ENCODE results near the gene COLEC12. TPM values are rescaled to one million over a fixed set of nuclear protein-coding genes. Genes with fewer than 3 reads are reported as not detected.

Gene COLEC12
- total RNA-seq, 1 donor from 2014 or later, result 3.3 TPM

- H3K4me3 ChIP-seq (ENCODE audit: low read depth, low read length), result no peak overlapping the region
- TF ChIP-seq CTCF (conservative IDR thresholded peaks at IDR 0.05; ENCODE audit: low read depth, low read length), result no peak
- DNase-seq (ENCODE audit: low read depth), result no peak
Observed at GRCh38 chr18:289026-289425, 211.5 kb downstream of the COLEC12 start.

DNA sequence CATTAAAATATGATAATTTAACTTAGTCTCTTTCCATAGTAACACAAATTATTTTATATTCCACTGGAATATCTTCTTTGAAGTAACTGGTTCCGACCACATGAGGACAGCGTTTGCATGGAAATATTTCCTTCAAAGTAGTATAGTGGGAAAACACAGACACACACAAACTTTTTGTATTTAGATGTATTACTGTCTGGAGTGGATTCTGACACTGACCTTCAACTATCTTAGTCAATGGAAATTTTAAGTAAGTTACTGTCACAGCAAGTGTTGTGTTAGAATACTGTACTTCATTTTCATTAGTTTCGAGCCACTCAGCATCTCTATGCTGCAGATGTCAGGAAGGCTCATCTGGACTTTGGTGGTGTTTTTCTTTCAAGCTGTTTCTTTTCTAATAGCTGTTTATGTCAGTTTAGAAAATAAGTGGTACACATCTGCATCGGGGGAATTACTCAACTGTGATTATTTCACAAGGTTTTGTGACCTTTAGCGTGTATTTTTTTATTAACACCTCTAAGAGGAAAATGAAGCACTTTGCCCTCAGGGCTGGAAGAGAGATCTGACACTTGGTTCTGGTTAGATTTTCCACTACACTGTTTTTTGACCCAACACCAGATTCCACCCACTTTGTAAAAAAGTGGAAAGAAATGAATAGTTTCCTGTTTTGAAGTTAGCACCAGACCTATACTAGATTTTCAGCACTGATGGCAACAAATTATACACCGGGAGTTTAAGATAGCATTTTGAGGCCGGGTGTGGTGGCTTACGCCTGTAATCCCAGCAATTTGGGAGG lies 213.8 kb downstream of the COLEC12 start:
- H3K4me3 ChIP-seq (ENCODE audit: low read depth, low read length), result no peak overlapping the region
- TF ChIP-seq CTCF (conservative IDR thresholded peaks at IDR 0.05; ENCODE audit: low read depth, low read length), result peak; percentile 72
- no peak for DNase-seq (ENCODE audit: low read depth)

- H3K4me3 ChIP-seq (ENCODE audit: low read depth, low read length), result no peak overlapping the region
- no peak for DNase-seq (ENCODE audit: low read depth)
- no peak for TF ChIP-seq CTCF (conservative IDR thresholded peaks at IDR 0.05; ENCODE audit: low read depth, low read length)
Observed at GRCh38 chr18:285817-286216, 214.7 kb downstream of the COLEC12 start.

GRCh38 chr18:275486-275885 lies 225.0 kb downstream of the COLEC12 start:
- TF ChIP-seq CTCF (conservative IDR thresholded peaks at IDR 0.05; ENCODE audit: low read depth, low read length), result no peak
- DNase-seq (ENCODE audit: low read depth), result no peak
- H3K4me3 ChIP-seq (ENCODE audit: low read depth, low read length), result no peak overlapping the region

DNA sequence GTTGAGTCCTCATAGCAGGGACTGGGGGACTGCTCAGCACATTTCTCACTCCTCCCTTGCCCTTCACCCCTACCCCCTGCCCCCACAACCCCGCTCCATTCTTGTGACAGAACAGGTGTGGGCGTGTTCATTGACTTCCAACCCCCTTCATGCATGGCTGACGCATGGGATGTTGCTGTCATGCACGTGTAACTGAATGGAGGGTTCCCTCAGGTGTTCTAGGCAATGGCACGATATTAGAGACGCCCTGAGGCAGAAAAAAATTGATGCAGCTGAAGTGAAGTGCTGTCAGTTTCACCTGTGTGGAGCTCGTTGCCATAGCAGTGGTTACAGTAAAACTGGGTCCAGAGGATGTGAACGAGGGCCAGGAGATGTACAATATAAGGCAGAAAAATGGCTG lies 226.2 kb downstream of the COLEC12 start:
- TF ChIP-seq CTCF (conservative IDR thresholded peaks at IDR 0.05; ENCODE audit: low read depth, low read length), result no peak
- no peak for DNase-seq (ENCODE audit: low read depth)
- H3K4me3 ChIP-seq (ENCODE audit: low read depth, low read length), result no peak overlapping the region

DNA sequence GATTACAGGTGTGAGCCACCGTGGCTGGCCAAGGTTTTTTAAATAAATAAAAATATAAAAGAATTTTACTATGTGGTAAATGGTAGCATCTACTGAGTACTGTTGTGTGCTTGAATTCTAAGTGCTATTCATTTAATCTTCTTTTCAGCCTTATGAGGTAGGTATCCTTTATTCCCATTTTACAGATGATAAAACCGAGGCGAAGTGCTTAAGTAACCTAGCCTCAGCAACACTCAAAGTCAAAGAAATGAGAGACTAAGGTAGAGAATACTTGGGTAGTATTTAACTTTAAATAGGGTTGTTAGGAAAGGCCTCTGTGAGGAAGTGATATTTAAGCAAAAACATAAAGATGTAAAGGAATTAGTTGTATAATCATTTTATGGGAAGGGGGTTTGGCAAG lies 227.0 kb downstream of the COLEC12 start:
- TF ChIP-seq CTCF (conservative IDR thresholded peaks at IDR 0.05; ENCODE audit: low read depth, low read length), result no peak
- no peak overlapping the region for H3K4me3 ChIP-seq (ENCODE audit: low read depth, low read length)
- no peak for DNase-seq (ENCODE audit: low read depth)

DNA sequence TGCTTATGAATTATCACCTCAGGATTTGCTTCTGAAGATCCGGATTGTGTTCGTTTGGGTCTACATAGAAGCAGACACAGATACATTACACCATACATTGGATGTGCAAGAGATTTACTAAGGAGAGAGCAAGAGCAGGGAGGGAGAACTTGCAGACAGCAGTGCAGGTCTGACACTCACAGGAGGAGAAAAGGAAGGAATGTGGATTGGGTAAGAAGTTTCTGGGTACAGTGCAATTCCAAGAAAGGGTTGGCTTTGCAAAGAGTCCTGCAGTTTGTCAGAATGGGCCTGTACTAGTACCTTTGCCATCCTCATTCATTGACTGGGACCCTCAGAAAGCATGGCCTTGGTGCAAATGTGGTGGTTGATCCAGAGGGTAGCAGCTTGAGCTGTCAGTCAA lies 227.9 kb downstream of the COLEC12 start:
- DNase-seq (ENCODE audit: low read depth), result no peak

More for the DNA sequence above, 227.9 kb downstream of the COLEC12 start:
- TF ChIP-seq CTCF (conservative IDR thresholded peaks at IDR 0.05; ENCODE audit: low read depth, low read length), result no peak
- no peak overlapping the region for H3K4me3 ChIP-seq (ENCODE audit: low read depth, low read length)
